ENCODE results near the gene A2M.

Gene A2M

GRCh38 chr12:9115731-9116559 lies at the start of gene A2M:
TSS of gene A2M (minus strand) at chr12:9115919. CDS start at chr12:9115849, 70 bp downstream.
- DNase-seq (ENCODE audit: low read depth, low spot score) = no peak
- in situ Hi-C loops (cut with HindIII; ENCODE audit: low sequenced_read_pairs) = no loop called here
- H3K4me3 ChIP-seq (ENCODE audit: low read depth, low read length) = no peak within 1 kb of the TSS
- no peak for TF ChIP-seq CTCF (IDR thresholded peaks at IDR 0.05; ENCODE audit: low read depth, low read length)

GRCh38 chr12:9163392-9163791 lies 47.7 kb upstream of the A2M start:
- no peak overlapping the region for H3K4me3 ChIP-seq (ENCODE audit: low read depth, low read length)
- no peak for DNase-seq (ENCODE audit: low read depth, low spot score)
- in situ Hi-C loops (cut with HindIII; ENCODE audit: low sequenced_read_pairs) = no loop called here
- TF ChIP-seq CTCF (IDR thresholded peaks at IDR 0.05; ENCODE audit: low read depth, low read length) = no peak

GRCh38 chr12:9156119-9156518 lies 40.4 kb upstream of the A2M start:
- DNase-seq (ENCODE audit: low read depth, low spot score) = no peak
- no peak for TF ChIP-seq CTCF (IDR thresholded peaks at IDR 0.05; ENCODE audit: low read depth, low read length)
- in situ Hi-C loops (cut with HindIII; ENCODE audit: low sequenced_read_pairs) = no loop called here
- H3K4me3 ChIP-seq (ENCODE audit: low read depth, low read length) = no peak overlapping the region

DNA sequence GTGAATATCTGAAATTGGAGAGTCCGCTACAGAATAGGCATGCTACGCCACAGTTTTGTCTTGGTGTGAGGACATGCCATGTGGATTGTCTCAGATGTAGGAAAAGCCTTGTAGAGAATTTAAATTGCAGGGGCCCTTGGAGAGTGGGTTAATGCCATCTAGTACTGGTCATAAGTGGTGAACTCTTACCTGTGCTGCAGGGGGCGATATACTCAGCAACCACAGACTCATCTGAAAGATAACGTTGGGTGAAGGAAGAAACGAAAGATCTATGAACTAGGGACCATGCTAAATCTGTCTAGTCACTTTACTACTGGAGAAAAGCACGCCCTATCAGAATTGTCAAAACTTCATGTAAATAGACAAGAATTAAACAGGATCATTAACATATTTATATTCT lies 33.7 kb upstream of the A2M start:
- TF ChIP-seq CTCF (IDR thresholded peaks at IDR 0.05; ENCODE audit: low read depth, low read length) = no peak
- no peak overlapping the region for H3K4me3 ChIP-seq (ENCODE audit: low read depth, low read length)
- no peak for DNase-seq (ENCODE audit: low read depth, low spot score)
- in situ Hi-C loops (cut with HindIII; ENCODE audit: low sequenced_read_pairs) = no loop called here

DNA sequence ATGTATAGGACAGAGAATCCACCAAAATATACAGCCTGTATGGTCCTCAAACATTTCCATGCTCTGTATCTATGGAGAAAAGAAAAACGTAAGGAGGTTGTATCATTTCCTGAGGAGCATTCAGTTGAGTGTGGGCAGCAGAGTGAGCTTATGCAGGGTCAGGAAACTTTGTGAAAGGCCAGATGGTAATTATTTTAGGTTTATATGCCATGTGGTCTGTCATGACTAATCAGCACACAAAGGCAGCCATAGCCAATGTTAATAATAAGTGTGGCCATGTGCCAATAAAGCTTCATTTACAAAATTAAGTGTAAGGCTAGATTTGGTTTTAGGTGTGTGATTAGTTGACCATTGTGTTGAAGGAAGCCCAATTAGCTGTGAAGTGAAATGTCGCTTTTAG lies 33.2 kb upstream of the A2M start:
- H3K4me3 ChIP-seq (ENCODE audit: low read depth, low read length) = no peak overlapping the region
- TF ChIP-seq CTCF (IDR thresholded peaks at IDR 0.05; ENCODE audit: low read depth, low read length) = no peak
- in situ Hi-C loops (cut with HindIII; ENCODE audit: low sequenced_read_pairs) = no loop called here
- no peak for DNase-seq (ENCODE audit: low read depth, low spot score)

GRCh38 chr12:9147461-9147860 lies 31.7 kb upstream of the A2M start:
- no peak overlapping the region for H3K4me3 ChIP-seq (ENCODE audit: low read depth, low read length)
- in situ Hi-C loops (cut with HindIII; ENCODE audit: low sequenced_read_pairs) = no loop called here
- DNase-seq (ENCODE audit: low read depth, low spot score) = no peak
- TF ChIP-seq CTCF (IDR thresholded peaks at IDR 0.05; ENCODE audit: low read depth, low read length) = no peak

Data from astrocyte of the spinal cord (primary cell).